B cell (primary cell): ENCODE measurements around the gene NCDN. TPM values are rescaled to one million over a fixed set of nuclear protein-coding genes. Genes with fewer than 3 reads are reported as not detected.

Source experiments
- ATAC-seq: fragments of 200-7000 bp; cut with Tn5 transposase; one replicate; pipeline ENCODE4 v1.10.0; 2021; ENCODE audit warnings: low read depth, mild to moderate bottlenecking, moderate number of reproducible peaks, moderate library complexity
- CTCF ChIA-PET: fragments of 350-600 bp; sonication (Branson Sonifier 250); formaldehyde crosslinking; loops from one replicate; lab custom pipeline; 2021; ENCODE audit warnings: antibody characterized with exemption, inconsistent platforms; lab: Charles Lee
- POLR2A ChIA-PET: fragments of 350-600 bp; sonication (Branson Sonifier 250); formaldehyde crosslinking; loops from one replicate; lab custom pipeline; 2021; ENCODE audit warnings: antibody characterized with exemption; lab: Charles Lee
- DNase-seq: peaks from one replicate; pipeline ENCODE4 v3.0.0; 2013
- H2AFZ ChIP-seq: 2 replicates; pipeline ENCODE4 v1.6.1; 2012; ENCODE audit warnings: mild to moderate bottlenecking, low read depth, low read length; ENCODE audit not compliant: insufficient read depth, poor library complexity, severe bottlenecking
- H3K27ac ChIP-seq, 2 donors: 1 replicate in 1 of 2; 2 replicates in 1 of 2; pipeline ENCODE4 v1.5.1; 2012 to 2013; ENCODE audit warnings: low read length in 2 of 2, mild to moderate bottlenecking in 2 of 2, moderate library complexity in 1 of 2
- H3K27me3 ChIP-seq, 4 experiments: fragments of 200-600 bp in 1 of 4; sonication (generic) in 1 of 4; replicated peaks in 1 of 4; 1 replicate in 2 of 4; 2 replicates in 2 of 4; pipeline versions ENCODE4 v1.6.1 to v1.7.0; 2013 to 2016; ENCODE audit warnings: low read length in 3 of 4, mild to moderate bottlenecking in 2 of 4, mixed read lengths in 1 of 4, moderate library complexity in 1 of 4; ENCODE audit not compliant: insufficient read depth in 4 of 4, control insufficient read depth in 3 of 4; ENCODE audit errors: control extremely low read depth in 1 of 4
- H3K36me3 ChIP-seq, 2 experiments: replicated peaks in 1 of 2; 1 replicate in 1 of 2; 2 replicates in 1 of 2; pipeline versions ENCODE4 v1.6.1 to v1.7.1; 2013; ENCODE audit warnings: low read length in 1 of 2; ENCODE audit not compliant: insufficient read depth in 2 of 2, control insufficient read depth in 1 of 2; ENCODE audit errors: control extremely low read depth in 1 of 2, extremely low read depth in 1 of 2
- H3K4me1 ChIP-seq, 2 donors: fragments of 200-600 bp in 1 of 2; sonication (generic) in 1 of 2; 1 replicate in 1 of 2; 2 replicates in 1 of 2; pipeline versions ENCODE4 v1.5.1 to v1.6.1; 2013 to 2017; ENCODE audit warnings: low read length in 2 of 2; ENCODE audit not compliant: control insufficient read depth in 2 of 2, insufficient read depth in 2 of 2
- H3K4me2 ChIP-seq: replicated peaks from 2 replicates; pipeline ENCODE3; 2012; ENCODE audit warnings: mild to moderate bottlenecking, low read depth, low read length; ENCODE audit not compliant: poor library complexity, severe bottlenecking
- H3K4me3 ChIP-seq, 5 experiments: fragments of 200-600 bp in 1 of 5; sonication (generic) in 1 of 5; 1 replicate in 3 of 5; 2 replicates in 2 of 5; pipeline versions ENCODE4 v1.5.1 to v1.7.0; 2011 to 2016; ENCODE audit warnings: low read length in 4 of 5, mild to moderate bottlenecking in 4 of 5, low read depth in 2 of 5, control low read depth in 1 of 5, moderate library complexity in 1 of 5; ENCODE audit not compliant: insufficient read depth in 1 of 5; ENCODE audit errors: control extremely low read depth in 1 of 5, extremely low read depth in 1 of 5
- H3K79me2 ChIP-seq: fragments of 200-600 bp; sonication (generic); one replicate; pipeline ENCODE4 v1.6.0; 2016; ENCODE audit warnings: low read length; ENCODE audit not compliant: control insufficient read depth, insufficient read depth
- H3K9ac ChIP-seq: fragments of 200-600 bp; sonication (generic); 2 replicates; pipeline ENCODE4 v1.6.1; 2017; ENCODE audit warnings: mild to moderate bottlenecking, low read length, moderate library complexity
- H3K9me3 ChIP-seq, 3 donors: one replicate each; pipeline versions ENCODE4 v1.6.1 to v1.7.1; 2013; ENCODE audit warnings: low read length in 2 of 3; ENCODE audit not compliant: control insufficient read depth in 2 of 3, insufficient read depth in 1 of 3; ENCODE audit errors: control extremely low read depth in 1 of 3
- H4K20me1 ChIP-seq: 2 replicates; pipeline ENCODE4 v1.6.0; 2012; ENCODE audit warnings: mild to moderate bottlenecking, low read length; ENCODE audit not compliant: insufficient read depth, control insufficient read depth, poor library complexity, severe bottlenecking
- H3K27ac Mint-ChIP-seq: one replicate; pipeline ENCODE4 v1.8.0; 2021; ENCODE audit warnings: mixed read lengths
- H3K27me3 Mint-ChIP-seq: one replicate; pipeline ENCODE4 v1.8.0; 2021; ENCODE audit warnings: mixed read lengths
- H3K4me1 Mint-ChIP-seq: one replicate; pipeline ENCODE4 v1.8.0; 2021; ENCODE audit warnings: mixed read lengths
- H3K4me3 Mint-ChIP-seq: one replicate; pipeline ENCODE4 v1.8.0; 2021; ENCODE audit warnings: mixed read lengths
- H3K9me3 Mint-ChIP-seq: one replicate; pipeline ENCODE4 v1.8.0; 2022; ENCODE audit warnings: mixed read lengths; ENCODE audit not compliant: insufficient read depth
- CTCF ChIP-seq: fragments of 200-600 bp; IDR thresholded peaks from one replicate; pipeline ENCODE4 v1.8.0; 2022; ENCODE audit warnings: antibody characterized with exemption, mild to moderate bottlenecking
- EZH2 ChIP-seq: IDR thresholded peaks from 2 replicates; pipeline ENCODE4 v1.6.1; 2012; ENCODE audit warnings: borderline replicate concordance, low read depth, mild to moderate bottlenecking, moderate library complexity, low read length; ENCODE audit not compliant: insufficient read depth, poor library complexity, severe bottlenecking
- WGBS: methylation state at CpG from one replicate; pipeline ENCODE4 v1.1.5; 2013; ENCODE audit warnings: missing lambda C conversion rate; ENCODE audit not compliant: insufficient coverage; 5-methylcytosine and 5-hydroxymethylcytosine counted together
- intact Hi-C: fragments of 100-400 bp; cut with micrococcal nuclease; formaldehyde crosslinking; loops from one replicate; pipeline ENCODE4 v1.10.0; 2022
- polyA plus RNA-seq: library from polyadenylated mRNA; depleted of rRNA; stranded (reverse); fragments of >200 nt; gene quantifications from 2 replicates; pipeline ENCODE4 v1.2.3, GENCODE V29; 2012
- total RNA-seq, 2 donors: library from RNA; stranded (reverse); fragments of 120-200 nt in 1 of 2; gene quantifications; 1 replicate in 1 of 2; 2 replicates in 1 of 2; pipeline versions ENCODE4 v1.2.3 to v1.2.4, GENCODE V29; 2013 to 2022

NCDN gene
- total and polyA plus RNA-seq, 2 donors (not counting 1 experiment from before 2014, with no cell fraction given) = 13.6 to 19.8 TPM

DNA sequence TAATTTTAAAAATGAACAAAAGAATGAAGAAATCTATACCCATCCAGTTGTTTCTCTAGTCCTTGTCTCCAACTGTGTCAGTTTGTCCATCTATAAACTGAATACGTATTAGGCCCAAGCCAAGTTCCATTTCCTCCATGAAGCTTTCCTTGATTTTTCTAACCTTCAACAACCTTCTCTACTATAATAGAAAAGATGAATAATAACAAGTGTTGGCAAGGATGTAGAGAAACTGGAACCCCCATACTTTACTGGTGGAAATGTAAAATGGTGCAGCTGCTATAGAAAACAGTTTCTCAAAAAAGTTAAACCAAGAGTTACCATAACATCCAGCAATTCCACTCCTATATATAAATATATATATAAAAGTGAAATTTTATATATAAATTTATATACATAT lies 11.0 kb upstream of the NCDN start:
- POLR2A ChIA-PET = no interaction called here
- Histone ChIP-seq H3K4me2 (no peak overlapping the region), H3K36me3 (peaks cover 5 to 30% of the 10 kb centered on the region in 2 experiments), H3K4me1 (no peaks in the 10 kb centered on the region), H3K4me3 (no peak overlapping the region), H3K27ac (no peak overlapping the region), H2AFZ (no peak overlapping the region), H3K27me3 (no peaks in the 10 kb centered on the region), H3K9ac (no peak overlapping the region), H3K9me3 (no peaks in the 10 kb centered on the region), H4K20me1 (peaks cover 13% of the 10 kb centered on the region), H3K79me2 (peaks cover 82% of the 10 kb centered on the region)
- Mint-ChIP-seq H3K27me3 (no peaks in the 10 kb centered on the region), H3K4me3 (no peak overlapping the region), H3K9me3 (no peaks in the 10 kb centered on the region), H3K4me1 (peaks cover 22% of the 10 kb centered on the region), H3K27ac (no peak overlapping the region)
- no CpG with 5 or more reads among the region's 1 CpG for WGBS
- intact Hi-C loops = no loop called here
- CTCF ChIA-PET = no interaction called here
- ATAC-seq (no peak), DNase-seq (no peak)
- TF ChIP-seq CTCF (no peak), EZH2 (no peak)

DNA sequence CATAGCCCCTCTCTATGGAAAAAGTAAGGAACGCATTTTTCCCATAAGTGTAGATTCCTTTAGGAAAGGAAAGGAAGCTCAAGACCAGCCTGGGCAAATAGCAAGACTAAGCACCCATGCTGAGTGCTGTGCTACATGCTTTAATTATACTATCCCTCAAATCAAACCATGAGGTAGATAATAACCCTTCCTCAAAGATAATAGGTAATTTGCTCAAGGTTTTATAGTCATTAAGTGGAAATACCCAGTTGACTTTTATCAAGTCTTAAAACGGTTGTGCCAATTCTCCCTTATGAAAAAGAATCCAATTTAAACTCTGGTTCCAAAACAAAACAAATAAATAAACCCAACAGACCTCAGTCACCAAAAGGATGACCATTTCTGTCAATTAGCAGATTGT lies 3.7 kb upstream of the NCDN start:
- no peak overlapping the region for H3K4me2 ChIP-seq
- TF ChIP-seq EZH2 = no peak
- no peak for TF ChIP-seq CTCF
- H2AFZ ChIP-seq = no peak overlapping the region
- no peaks in the 10 kb centered on the region for H3K27me3 Mint-ChIP-seq
- no peak overlapping the region for H3K9ac ChIP-seq
- no peak overlapping the region for H3K4me3 Mint-ChIP-seq
- H3K27me3 ChIP-seq = no peaks in the 10 kb centered on the region
- H3K4me1 ChIP-seq = peaks cover 15 to 26% of the 10 kb centered on the region in 2 donors
- H3K4me1 Mint-ChIP-seq = peaks cover 34% of the 10 kb centered on the region
- H3K9me3 Mint-ChIP-seq = no peaks in the 10 kb centered on the region
- peaks cover 55% of the 10 kb centered on the region for H3K79me2 ChIP-seq
- no peak for ATAC-seq
- intact Hi-C loops = loop anchor here (10.0 kb wide), 1 partner anchor 699 kb away; the partner anchor contains the start of gene SMIM12
- no peak overlapping the region for H3K27ac ChIP-seq
- H3K4me3 ChIP-seq = no peak overlapping the region
- ChIA-PET CTCF (interaction anchor here (1.4 kb wide), 1 partner anchor 174 kb away, joined by 4 read pairs; no protein-coding TSS in a partner anchor), POLR2A (no interaction called here)
- peaks cover 10 to 28% of the 10 kb centered on the region in 2 experiments for H3K36me3 ChIP-seq
- 86% methylated on average over 1 of the region's 2 CpGs for WGBS
- H3K9me3 ChIP-seq = no peaks in the 10 kb centered on the region
- no peak overlapping the region for H3K27ac Mint-ChIP-seq
- H4K20me1 ChIP-seq = no peaks in the 10 kb centered on the region
- DNase-seq = no peak
